IMR-90 (cell line): ENCODE measurements around the gene S100A2. TPM values are rescaled to one million over a fixed set of nuclear protein-coding genes. Genes with fewer than 3 reads are reported as not detected.

Experiments
- ATAC-seq: fragments of 200-7000 bp; cut with Tn5 transposase; 2 replicates; pipeline ENCODE4 v1.9.1; 2020; ENCODE audit warnings: low read depth, mild to moderate bottlenecking, moderate library complexity
- BruUV-seq: library from RNA; stranded (reverse); fragments of 400-500 nt; replicated peaks from 2 replicates; lab custom pipeline; 2021; lab: Mats Ljungman, UMichigan
- CTCF ChIA-PET: fragments of 300-600 bp; formaldehyde crosslinking; extraction: SDS; loops from one replicate; lab custom pipeline; 2021; ENCODE audit warnings: antibody characterized with exemption; lab: Yijun Ruan, JAX
- POLR2A ChIA-PET: fragments of 300-600 bp; sonication (Branson Sonifier 250); formaldehyde crosslinking; loops from one replicate; lab custom pipeline; 2022; ENCODE audit warnings: antibody characterized with exemption; ENCODE audit not compliant: unreplicated experiment; lab: Charles Lee
- DNase-seq: peaks from one replicate; pipeline ENCODE4 v3.0.0; 2013
- H2AFZ ChIP-seq: replicated peaks from 2 replicates; pipeline ENCODE3; 2013; ENCODE audit warnings: low read length, mild to moderate bottlenecking; ENCODE audit not compliant: poor library complexity
- H2AK5ac ChIP-seq: 2 replicates; pipeline ENCODE4 v1.6.1; 2013; ENCODE audit warnings: low read depth, low read length, inconsistent platforms
- H2AK9ac ChIP-seq: replicated peaks from 2 replicates; pipeline ENCODE3; 2013; ENCODE audit warnings: mild to moderate bottlenecking, low read depth, low read length, moderate library complexity; ENCODE audit not compliant: poor library complexity
- H2BK120ac ChIP-seq: 2 replicates; pipeline ENCODE4 v1.6.1; 2013; ENCODE audit warnings: low read depth, low read length, inconsistent platforms
- H2BK15ac ChIP-seq: 3 replicates; pipeline ENCODE4 v1.6.1; 2013; ENCODE audit warnings: low read depth, low read length, inconsistent platforms
- H2BK20ac ChIP-seq: 2 replicates; pipeline ENCODE4 v1.6.1; 2013; ENCODE audit warnings: low read depth, mild to moderate bottlenecking, inconsistent platforms, low read length, moderate library complexity
- H2BK5ac ChIP-seq: 2 replicates; pipeline ENCODE4 v1.6.1; 2013; ENCODE audit warnings: mild to moderate bottlenecking, low read depth, low read length, inconsistent platforms; ENCODE audit not compliant: poor library complexity, severe bottlenecking
- H3K14ac ChIP-seq: replicated peaks from 2 replicates; pipeline ENCODE4 v1.6.1; 2013; ENCODE audit warnings: low read depth, low read length, inconsistent platforms
- H3K18ac ChIP-seq: 2 replicates; pipeline ENCODE4 v1.6.1; 2013; ENCODE audit warnings: low read depth, low read length, control low read depth
- H3K23ac ChIP-seq: 2 replicates; pipeline ENCODE4 v1.6.1; 2013; ENCODE audit warnings: low read depth, low read length, inconsistent platforms
- H3K27ac ChIP-seq: 2 replicates; pipeline ENCODE4 v1.5.1; 2013; ENCODE audit warnings: mild to moderate bottlenecking, control low read depth, low read length; ENCODE audit not compliant: insufficient read depth
- H3K27me3 ChIP-seq: 2 replicates; pipeline ENCODE4 v1.6.1; 2013; ENCODE audit warnings: low read length; ENCODE audit not compliant: control insufficient read depth, insufficient read depth
- H3K36me3 ChIP-seq: 2 replicates; pipeline ENCODE4 v1.6.1; 2013; ENCODE audit warnings: low read length, mixed read lengths; ENCODE audit not compliant: control insufficient read depth, insufficient read depth
- H3K4ac ChIP-seq: 2 replicates; pipeline ENCODE4 v1.6.1; 2013; ENCODE audit warnings: low read depth, low read length, inconsistent platforms
- H3K4me1 ChIP-seq: 2 replicates; pipeline ENCODE4 v1.6.1; 2013; ENCODE audit warnings: low read length, mixed read lengths; ENCODE audit not compliant: control insufficient read depth, insufficient read depth
- H3K4me2 ChIP-seq: 2 replicates; pipeline ENCODE4 v1.6.1; 2013; ENCODE audit warnings: low read depth, mild to moderate bottlenecking, control low read depth, low read length, moderate library complexity
- H3K4me3 ChIP-seq: 2 replicates; pipeline ENCODE4 v1.5.1; 2013; ENCODE audit warnings: low read depth, mild to moderate bottlenecking, control low read depth, low read length, moderate library complexity; ENCODE audit not compliant: insufficient read depth
- H3K56ac ChIP-seq: 2 replicates; pipeline ENCODE4 v1.6.1; 2013; ENCODE audit warnings: low read length, inconsistent platforms; ENCODE audit not compliant: insufficient read depth; ENCODE audit errors: extremely low read depth
- H3K79me1 ChIP-seq, 2 experiments: 2 replicates each; pipeline ENCODE4 v1.6.1; 2013; ENCODE audit warnings: low read length in 2 of 2, inconsistent platforms in 1 of 2, low read depth in 1 of 2
- H3K9ac ChIP-seq: 2 replicates; pipeline ENCODE4 v1.6.1; 2013; ENCODE audit warnings: low read depth, low read length, control low read depth
- H3K9me1 ChIP-seq: 2 replicates; pipeline ENCODE4 v1.6.1; 2013; ENCODE audit warnings: low read length, inconsistent platforms; ENCODE audit not compliant: insufficient read depth
- H3K9me3 ChIP-seq: 2 replicates; pipeline ENCODE4 v1.6.1; 2013; ENCODE audit warnings: low read length; ENCODE audit not compliant: control insufficient read depth, insufficient read depth
- H4K20me1 ChIP-seq: 2 replicates; pipeline ENCODE4 v1.6.1; 2013; ENCODE audit warnings: low read length, inconsistent platforms; ENCODE audit not compliant: insufficient read depth
- H4K5ac ChIP-seq: 2 replicates; pipeline ENCODE4 v1.6.1; 2013; ENCODE audit warnings: mild to moderate bottlenecking, low read depth, low read length, control low read depth
- H4K8ac ChIP-seq, 2 experiments: 2 replicates each; pipeline ENCODE4 v1.6.1; 2013; ENCODE audit warnings: low read depth in 2 of 2, low read length in 2 of 2, control low read depth in 1 of 2, inconsistent platforms in 1 of 2
- H4K91ac ChIP-seq: 2 replicates; pipeline ENCODE4 v1.6.1; 2013; ENCODE audit warnings: low read depth, low read length, inconsistent platforms; ENCODE audit not compliant: insufficient read depth
- BHLHE40 ChIP-seq: fragments of 150-350 bp; IDR thresholded peaks from 2 replicates; pipeline ENCODE4 v1.6.1; 2016; ENCODE audit warnings: mild to moderate bottlenecking, low read depth, low read length
- CHD1 ChIP-seq: IDR thresholded peaks from 2 replicates; pipeline ENCODE4 v1.6.1; 2012; ENCODE audit warnings: low read depth, low read length, improper control_type of control experiment
- MAFK ChIP-seq: IDR thresholded peaks from 2 replicates; pipeline ENCODE4 v1.6.1; 2012; ENCODE audit warnings: low read depth, low read length, improper control_type of control experiment
- MAZ ChIP-seq: IDR thresholded peaks from 2 replicates; pipeline ENCODE4 v1.6.1; 2012; ENCODE audit warnings: low read depth, mild to moderate bottlenecking, low read length, improper control_type of control experiment, moderate library complexity, borderline replicate concordance
- MXI1 ChIP-seq: IDR thresholded peaks from 2 replicates; pipeline ENCODE4 v1.6.1; 2012; ENCODE audit warnings: low read depth, mild to moderate bottlenecking, low read length, moderate library complexity, borderline replicate concordance
- NFE2L2 ChIP-seq: fragments of 150-350 bp; IDR thresholded peaks from 2 replicates; pipeline ENCODE4 v1.6.1; 2016; ENCODE audit warnings: low read depth, mild to moderate bottlenecking, low read length
- POLR2A ChIP-seq: IDR thresholded peaks from 2 replicates; pipeline ENCODE4 v1.6.1; 2012; ENCODE audit warnings: mild to moderate bottlenecking, low read depth, low read length
- RAD21 ChIP-seq: IDR thresholded peaks from 2 replicates; pipeline ENCODE4 v1.6.1; 2012; ENCODE audit warnings: low read length, improper control_type of control experiment
- RCOR1 ChIP-seq: IDR thresholded peaks from 2 replicates; pipeline ENCODE4 v1.6.1; 2012; ENCODE audit warnings: mild to moderate bottlenecking, low read length, improper control_type of control experiment; ENCODE audit not compliant: insufficient replicate concordance
- RFX5 ChIP-seq: IDR thresholded peaks from 2 replicates; pipeline ENCODE4 v1.8.0; 2012; ENCODE audit warnings: low read depth, mild to moderate bottlenecking, low read length, moderate library complexity
- SMC3 ChIP-seq: fragments of 150-350 bp; IDR thresholded peaks from 2 replicates; pipeline ENCODE4 v1.6.1; 2016; ENCODE audit warnings: low read depth, mild to moderate bottlenecking, antibody characterized with exemption, low read length, moderate library complexity
- WGBS, 2 experiments: methylation state at CpG; one replicate each; pipeline versions ENCODE4 v1.1.5 to v1.1.7; 2013; ENCODE audit warnings: missing lambda C conversion rate in 2 of 2; ENCODE audit not compliant: insufficient read length in 1 of 2; ENCODE audit errors: extremely low coverage in 2 of 2; 5-methylcytosine and 5-hydroxymethylcytosine counted together
- dilution Hi-C: fragments of 300-500 bp; cut with HindIII; formaldehyde crosslinking; loops from one replicate; pipeline ENCODE4 v1.14.3; 2018; ENCODE audit warnings: low sequenced_read_pairs; ENCODE audit not compliant: unreplicated experiment
- in situ Hi-C: fragments of 300-500 bp; cut with MboI; formaldehyde crosslinking; loops from 3 replicates; pipeline ENCODE4 v1.14.3; 2019; ENCODE audit warnings: low sequenced_read_pairs, inconsistent platforms, mixed read lengths
- intact Hi-C: fragments of 100-400 bp; cut with micrococcal nuclease; formaldehyde crosslinking; loops from 2 replicates; pipeline ENCODE4 v1.10.0; 2022
- polyA plus RNA-seq, 3 experiments: library from polyadenylated mRNA; depleted of rRNA; stranded (reverse); fragments of >200 nt; gene quantifications; 2 replicates each; pipeline ENCODE4 v1.2.3, GENCODE V29; 2012; ENCODE audit warnings: low replicate concordance in 1 of 3
- total RNA-seq: library from RNA; depleted of rRNA; stranded (reverse); fragments of >200 nt; gene quantifications from 2 replicates; pipeline ENCODE4 v1.2.3, GENCODE V29; 2012
- TF ChIP-seq, protein P1 (sequence below): fragments of 150-350 bp; IDR thresholded peaks from 2 replicates; pipeline ENCODE4 v1.6.1; 2017; ENCODE audit warnings: mild to moderate bottlenecking, antibody characterized with exemption, low read length, low read depth
- TF ChIP-seq, protein P2 (sequence below): fragments of 150-350 bp; IDR thresholded peaks from 2 replicates; pipeline ENCODE4 v1.6.1; 2016; ENCODE audit warnings: low read depth, mild to moderate bottlenecking, low read length, moderate library complexity, borderline replicate concordance
- TF ChIP-seq, protein P3 (sequence below): conservative IDR thresholded peaks from 2 replicates; pipeline ENCODE4 v1.5.1; 2012; ENCODE audit warnings: mild to moderate bottlenecking, low read depth, low read length, improper control_type of control experiment

The S100A2 gene
- total and polyA plus RNA-seq, 2 of the 4 experiments (the other 2 are of a cell fraction) = 3.6 to 7.9 TPM

DNA sequence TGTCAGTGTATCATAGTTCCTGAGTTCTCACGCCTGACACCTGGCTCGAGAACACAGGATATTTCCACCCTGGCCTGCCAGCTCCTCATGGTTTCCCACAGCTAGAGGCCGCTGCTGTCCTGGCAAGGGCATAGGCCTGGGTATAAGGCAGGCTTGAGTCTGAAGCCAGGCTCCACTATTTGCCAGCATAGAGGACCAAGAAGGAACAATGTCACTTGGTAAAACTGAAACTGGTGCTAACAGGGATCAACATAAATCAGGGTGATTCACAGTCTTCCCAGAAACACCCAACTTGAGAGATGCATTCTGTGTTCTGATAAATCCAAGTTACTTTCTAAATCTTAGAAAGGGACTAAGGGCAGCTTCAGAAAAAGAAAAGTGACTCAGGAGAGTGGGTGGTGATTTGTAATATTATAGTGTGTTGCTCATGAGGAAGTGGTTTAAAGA, 6.9 kb upstream of the S100A2 start:
- Histone ChIP-seq H2BK20ac (peak overlapping the region; percentile 58; the same call in 1 of the 2 replicates), H3K4me1 (peaks cover 16% of the 10 kb centered on the region), H4K5ac (peak overlapping the region; percentile 28; the same call in 1 of the 2 replicates), H3K9me1 (peaks cover 15% of the 10 kb centered on the region), H4K91ac (peak overlapping the region; percentile 71), H3K9me3 (no peaks in the 10 kb centered on the region), H3K79me1 (peaks cover 0 to 13% of the 10 kb centered on the region in 2 experiments; a peak in 2 of 4 replicates), H3K27ac (peak overlapping the region; percentile 36; the same call in 1 of the 2 replicates), H2AFZ (peak overlapping the region; percentile 82), H4K20me1 (no peaks in the 10 kb centered on the region), H2BK15ac (peak overlapping the region; percentile 51; the same call in 1 of the 3 replicates), H2BK5ac (peak overlapping the region; percentile 80), H3K9ac (peak overlapping the region; percentile 3; the same call in 1 of the 2 replicates), H2AK5ac (peak overlapping the region; percentile 84), H3K4me3 (no peak overlapping the region), H3K23ac (peak overlapping the region; percentile 7; the same call in 1 of the 2 replicates), H2AK9ac (peak overlapping the region; percentile 91), H3K18ac (peak overlapping the region; percentile 28; the same call in 1 of the 2 replicates), H3K27me3 (no peaks in the 10 kb centered on the region), H3K56ac (peak overlapping the region; percentile 57), H3K14ac (peak overlapping the region; percentile 59), H3K4me2 (peak overlapping the region; percentile 48; the same call in 1 of the 2 replicates), H3K36me3 (no peaks in the 10 kb centered on the region), H4K8ac (peak overlapping the region; percentile 53 to 78), H2BK120ac (peak overlapping the region; percentile 94), H3K4ac (peak overlapping the region; percentile 24)
- DNase-seq (peak; percentile 82), ATAC-seq (peak; percentile 82)
- dilution Hi-C loops (no loop called here), in situ Hi-C loops (no loop called here), intact Hi-C loops (loop anchor here (1.0 to 2.0 kb wide), 8 partner anchors 40 to 177 kb away; partner anchors contain the start of genes CHTOP, ILF2, S100A13 and S100A16)
- POLR2A ChIA-PET = interaction anchor here (0.6 to 1.9 kb wide), 3 partner anchors 37 to 61 kb away, joined by 3 to 7 read pairs (median 3); partner anchors contain the start of genes S100A13 and S100A6
- WGBS, 2 experiments = 20% methylated on average over 1 of the region's 3 CpGs; no CpG with 5 or more reads in 1 of the 2 experiments
- no TSS peak for BruUV-seq
- CTCF ChIA-PET = interaction anchor here (0.6 to 2.3 kb wide), 19 partner anchors 20 to 94 kb away, joined by 3 to 16 read pairs (median 3); partner anchors contain the start of genes CHTOP, S100A13 and S100A16
- TF ChIP-seq RAD21 (peak; percentile 89), MXI1 (no peak), MAZ (no peak), POLR2A (peak; percentile 46; the same call in 1 of the 2 replicates), SMC3 (peak; percentile 73), BHLHE40 (no peak), RFX5 (no peak), NFE2L2 (no peak), MAFK (no peak), RCOR1 (peak; percentile 41), CHD1 (no peak)
- TF ChIP-seq, protein P1, sequence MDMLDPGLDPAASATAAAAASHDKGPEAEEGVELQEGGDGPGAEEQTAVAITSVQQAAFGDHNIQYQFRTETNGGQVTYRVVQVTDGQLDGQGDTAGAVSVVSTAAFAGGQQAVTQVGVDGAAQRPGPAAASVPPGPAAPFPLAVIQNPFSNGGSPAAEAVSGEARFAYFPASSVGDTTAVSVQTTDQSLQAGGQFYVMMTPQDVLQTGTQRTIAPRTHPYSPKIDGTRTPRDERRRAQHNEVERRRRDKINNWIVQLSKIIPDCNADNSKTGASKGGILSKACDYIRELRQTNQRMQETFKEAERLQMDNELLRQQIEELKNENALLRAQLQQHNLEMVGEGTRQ = no peak
- TF ChIP-seq, protein P2, sequence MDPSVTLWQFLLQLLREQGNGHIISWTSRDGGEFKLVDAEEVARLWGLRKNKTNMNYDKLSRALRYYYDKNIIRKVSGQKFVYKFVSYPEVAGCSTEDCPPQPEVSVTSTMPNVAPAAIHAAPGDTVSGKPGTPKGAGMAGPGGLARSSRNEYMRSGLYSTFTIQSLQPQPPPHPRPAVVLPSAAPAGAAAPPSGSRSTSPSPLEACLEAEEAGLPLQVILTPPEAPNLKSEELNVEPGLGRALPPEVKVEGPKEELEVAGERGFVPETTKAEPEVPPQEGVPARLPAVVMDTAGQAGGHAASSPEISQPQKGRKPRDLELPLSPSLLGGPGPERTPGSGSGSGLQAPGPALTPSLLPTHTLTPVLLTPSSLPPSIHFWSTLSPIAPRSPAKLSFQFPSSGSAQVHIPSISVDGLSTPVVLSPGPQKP = no peak
- TF ChIP-seq, protein P3, sequence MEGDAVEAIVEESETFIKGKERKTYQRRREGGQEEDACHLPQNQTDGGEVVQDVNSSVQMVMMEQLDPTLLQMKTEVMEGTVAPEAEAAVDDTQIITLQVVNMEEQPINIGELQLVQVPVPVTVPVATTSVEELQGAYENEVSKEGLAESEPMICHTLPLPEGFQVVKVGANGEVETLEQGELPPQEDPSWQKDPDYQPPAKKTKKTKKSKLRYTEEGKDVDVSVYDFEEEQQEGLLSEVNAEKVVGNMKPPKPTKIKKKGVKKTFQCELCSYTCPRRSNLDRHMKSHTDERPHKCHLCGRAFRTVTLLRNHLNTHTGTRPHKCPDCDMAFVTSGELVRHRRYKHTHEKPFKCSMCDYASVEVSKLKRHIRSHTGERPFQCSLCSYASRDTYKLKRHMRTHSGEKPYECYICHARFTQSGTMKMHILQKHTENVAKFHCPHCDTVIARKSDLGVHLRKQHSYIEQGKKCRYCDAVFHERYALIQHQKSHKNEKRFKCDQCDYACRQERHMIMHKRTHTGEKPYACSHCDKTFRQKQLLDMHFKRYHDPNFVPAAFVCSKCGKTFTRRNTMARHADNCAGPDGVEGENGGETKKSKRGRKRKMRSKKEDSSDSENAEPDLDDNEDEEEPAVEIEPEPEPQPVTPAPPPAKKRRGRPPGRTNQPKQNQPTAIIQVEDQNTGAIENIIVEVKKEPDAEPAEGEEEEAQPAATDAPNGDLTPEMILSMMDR = peak; percentile 86
